NCI-H1092 treated with DMSO at 0.1 percent for 48 hours (cell line): ENCODE results near the gene HNRNPR.
"Not testable (repeated sequence)": the region's sequence is repeated elsewhere in the genome, so short reads cannot be mapped to it uniquely, and the experiment has no call there.

Experiments
- DNase-seq: peaks from one replicate; lab custom pipeline; 2025; lab: John Stamatoyannopoulos, UW

Gene HNRNPR

DNA sequence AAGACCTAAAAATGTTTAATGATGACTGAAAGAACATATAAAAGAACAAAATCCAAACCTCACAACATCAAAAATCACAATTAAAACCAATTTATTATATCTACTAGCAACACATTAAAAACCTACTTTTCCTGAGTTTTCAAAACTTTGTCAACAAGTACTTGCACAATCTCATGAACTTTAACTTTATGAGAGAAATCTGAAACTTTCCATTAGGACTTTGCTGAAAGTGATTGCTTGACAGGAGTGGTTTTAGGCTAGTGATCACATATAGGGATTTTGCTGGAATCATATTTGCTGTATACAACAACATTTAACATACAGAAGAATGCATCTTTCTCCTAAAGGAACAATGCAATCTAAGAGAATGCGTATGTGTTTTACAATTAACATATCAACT is 13.2 kb downstream of the HNRNPR start:
- DNase-seq = no peak

- DNase-seq = no peak
These were observed 18.7 kb downstream of the HNRNPR start for GRCh38 chr1:23325393-23325792.

DNA sequence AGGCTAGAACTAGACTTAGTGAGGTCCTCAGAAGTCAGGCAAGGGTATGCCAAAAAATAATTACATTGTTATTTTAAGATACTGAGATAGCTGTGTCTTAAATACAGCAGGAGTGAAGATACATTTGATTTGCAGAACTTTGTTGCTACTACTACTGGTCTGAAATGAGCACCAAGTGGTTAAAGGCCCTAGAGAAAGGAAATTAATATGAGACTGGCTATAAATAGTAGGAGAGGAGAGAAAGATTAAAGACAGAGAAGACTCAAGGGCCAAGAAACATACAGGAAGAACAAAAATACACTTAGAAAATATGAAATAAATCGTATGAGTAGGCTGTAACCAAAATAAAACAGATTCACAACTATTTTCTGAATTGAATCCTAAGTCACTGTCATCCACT is 21.3 kb downstream of the HNRNPR start:
- no peak for DNase-seq

GRCh38 chr1:23310280-23310679 is 33.8 kb downstream of the HNRNPR start:
- not testable (repeated sequence) for DNase-seq

GRCh38 chr1:23304140-23304620 is 39.9 kb downstream of the HNRNPR start:
- no peak for DNase-seq

DNA sequence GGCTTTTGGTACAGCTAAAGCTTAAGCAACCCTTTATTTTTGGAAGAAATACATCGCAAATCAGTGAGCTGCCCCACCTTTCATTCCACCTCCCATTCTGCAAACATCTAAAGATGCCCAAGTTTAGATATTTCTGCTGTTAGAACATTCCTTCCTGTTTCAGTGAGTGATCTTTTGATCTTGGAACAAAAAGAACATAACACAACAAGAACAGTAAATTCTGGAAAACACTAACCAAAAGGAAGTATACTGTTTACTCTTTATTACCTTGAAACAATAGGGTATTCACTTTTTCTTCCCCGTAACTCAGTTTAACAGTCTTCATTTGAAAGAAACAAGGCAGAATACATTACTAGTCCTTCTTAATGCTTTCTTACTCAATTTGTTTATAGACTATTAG is 40.6 kb downstream of the HNRNPR start:
- DNase-seq = no peak

- no peak for DNase-seq
These were observed 47.2 kb downstream of the HNRNPR start for GRCh38 chr1:23296931-23297330.

- no peak for DNase-seq
These were observed 52.4 kb downstream of the HNRNPR start for GRCh38 chr1:23291706-23292105.

DNA sequence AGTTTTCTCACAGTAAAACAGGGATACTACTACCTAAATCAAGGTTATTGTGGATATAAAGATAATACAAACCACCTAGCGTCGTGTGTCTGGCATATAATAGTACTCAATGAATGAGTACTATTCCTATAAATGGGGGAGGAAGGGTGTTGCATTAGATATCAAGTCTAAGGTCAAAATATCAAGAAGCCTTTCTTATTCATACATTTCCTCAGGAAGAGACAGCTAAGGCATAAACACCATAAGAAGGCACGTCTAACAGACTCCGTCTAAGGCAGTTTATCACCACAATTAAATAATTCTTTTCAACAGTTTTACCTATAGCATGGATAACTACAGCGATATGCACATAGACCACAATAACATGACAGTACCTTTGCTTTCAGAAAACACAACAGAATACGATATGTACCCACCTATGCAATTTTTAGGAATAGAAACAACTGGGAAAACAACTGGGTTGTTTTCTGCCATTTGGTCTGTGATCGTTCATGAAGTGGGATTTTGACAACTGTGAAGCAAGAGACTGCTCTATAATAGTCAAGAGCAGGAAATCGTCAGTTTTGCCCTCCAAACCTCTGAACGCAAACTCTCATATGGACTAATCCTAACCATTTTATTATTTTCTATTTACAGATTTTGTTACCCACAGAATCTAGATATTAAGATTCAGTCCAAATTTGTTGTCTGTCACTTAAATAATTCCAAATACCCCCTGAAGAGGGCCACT is 53.1 kb downstream of the HNRNPR start:
- no peak for DNase-seq

DNA sequence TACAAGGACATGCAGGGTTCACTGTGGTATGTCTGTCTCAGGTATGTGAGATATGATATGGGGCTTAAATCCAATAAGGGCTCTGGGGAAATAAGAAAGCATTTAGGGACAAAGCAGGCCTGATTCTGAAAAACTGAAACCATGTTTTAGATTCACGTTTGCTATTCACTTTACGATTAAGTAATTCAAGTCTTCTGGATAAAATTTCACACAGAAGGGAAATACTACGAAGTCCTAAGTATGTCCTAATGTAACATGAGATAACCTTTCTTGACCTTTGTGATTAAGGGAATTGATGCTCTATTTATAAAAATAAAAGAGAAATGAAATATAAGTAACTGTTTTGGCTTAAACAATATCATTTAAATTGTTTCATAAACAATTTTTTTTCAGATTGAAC is 55.4 kb downstream of the HNRNPR start:
- DNase-seq = no peak

DNA sequence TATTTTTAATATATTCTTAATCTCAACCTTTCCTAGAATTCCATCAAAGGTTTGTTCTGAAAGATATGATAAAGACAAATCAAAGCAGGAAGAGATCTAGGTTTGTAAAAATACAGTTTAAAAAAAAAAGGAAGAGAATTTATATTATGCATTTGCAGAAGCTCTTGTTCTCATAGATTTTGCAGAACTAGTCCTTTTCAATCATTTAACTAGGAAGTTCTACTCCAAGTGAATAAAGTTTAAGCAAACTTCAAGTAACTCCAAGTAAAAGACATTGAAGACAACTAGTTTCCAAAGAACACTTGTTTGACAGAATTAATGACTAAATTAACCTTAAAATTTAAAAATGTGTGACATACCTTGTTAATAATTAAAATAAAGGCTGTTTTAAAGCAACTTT is 55.9 kb downstream of the HNRNPR start:
- no peak for DNase-seq

- DNase-seq = no peak
These were observed 57.7 kb downstream of the HNRNPR start for GRCh38 chr1:23286401-23286800.

- no peak for DNase-seq
These were observed 60.1 kb downstream of the HNRNPR start for GRCh38 chr1:23283667-23284602.

- DNase-seq = no peak
These were observed 61.1 kb downstream of the HNRNPR start for GRCh38 chr1:23282957-23283356.

DNA sequence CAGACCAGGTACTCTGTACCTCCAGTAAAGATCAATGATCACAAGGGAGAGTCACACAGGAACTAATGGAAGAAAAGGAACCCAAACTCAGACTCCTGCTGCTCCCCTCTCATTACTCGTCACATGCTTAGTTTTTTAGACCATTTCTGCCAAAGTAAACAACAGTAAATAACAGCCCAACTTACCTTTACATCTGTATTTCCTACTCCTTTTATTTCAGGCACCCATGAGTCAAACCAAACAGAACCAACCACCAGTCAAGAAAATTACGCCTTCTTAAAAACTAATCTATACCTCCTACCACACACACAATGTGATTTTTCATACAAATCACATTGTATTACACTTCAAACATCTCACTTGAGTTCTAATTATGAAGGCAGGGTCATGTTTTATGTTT is 65.4 kb downstream of the HNRNPR start:
- no peak for DNase-seq

GRCh38 chr1:23276531-23276930 is 67.6 kb downstream of the HNRNPR start:
- DNase-seq = no peak

DNA sequence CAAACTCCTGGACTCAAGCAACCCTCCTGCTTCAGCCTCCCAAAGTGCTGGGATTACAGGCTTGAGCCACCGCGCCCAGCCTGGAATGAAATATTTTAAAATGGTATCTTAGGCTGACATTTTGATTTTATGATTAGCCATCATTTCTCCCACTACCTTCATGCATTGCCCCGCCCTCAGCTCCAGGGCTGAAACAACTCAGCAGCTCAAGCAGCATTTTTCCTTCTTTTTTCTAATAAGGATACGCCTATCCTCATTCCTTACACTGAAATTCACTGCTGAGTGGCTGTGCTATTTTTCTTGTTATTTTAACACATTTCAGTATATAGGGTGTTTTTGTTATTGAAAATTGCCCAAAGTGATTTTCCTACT is 70.0 kb downstream of the HNRNPR start:
- no peak for DNase-seq

DNA sequence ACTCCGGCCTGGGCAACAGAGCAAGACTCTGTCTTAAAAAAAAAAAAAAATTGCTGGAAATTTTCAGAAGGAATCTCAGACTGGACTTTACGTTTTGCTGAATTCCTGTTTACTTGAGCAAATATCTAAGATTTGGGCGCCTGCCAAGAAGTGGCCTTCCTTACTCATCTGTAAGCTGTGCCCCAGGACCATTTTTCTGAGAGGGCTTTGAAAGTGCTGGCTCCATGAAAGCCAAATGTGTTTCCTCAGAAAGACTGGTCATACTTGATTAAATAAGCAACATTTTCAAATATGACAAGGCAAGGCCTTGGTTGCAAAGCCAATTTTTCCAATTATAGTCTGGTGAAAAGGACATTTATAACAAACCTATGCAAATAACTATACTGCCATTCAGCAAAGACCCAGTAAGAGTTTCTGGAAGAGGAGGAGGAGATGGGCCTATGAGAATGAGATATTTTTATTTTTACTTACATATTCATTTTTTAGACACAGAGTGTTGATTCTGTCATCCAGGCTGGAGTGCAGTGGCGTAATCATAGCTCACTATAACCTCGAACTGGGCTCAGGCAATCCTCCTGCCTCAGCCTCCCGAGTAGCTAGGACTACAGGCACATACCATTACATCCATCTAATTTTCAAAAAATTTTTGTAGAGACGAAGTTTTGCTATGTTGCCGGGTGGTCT is 70.5 kb downstream of the HNRNPR start:
- no peak for DNase-seq

DNA sequence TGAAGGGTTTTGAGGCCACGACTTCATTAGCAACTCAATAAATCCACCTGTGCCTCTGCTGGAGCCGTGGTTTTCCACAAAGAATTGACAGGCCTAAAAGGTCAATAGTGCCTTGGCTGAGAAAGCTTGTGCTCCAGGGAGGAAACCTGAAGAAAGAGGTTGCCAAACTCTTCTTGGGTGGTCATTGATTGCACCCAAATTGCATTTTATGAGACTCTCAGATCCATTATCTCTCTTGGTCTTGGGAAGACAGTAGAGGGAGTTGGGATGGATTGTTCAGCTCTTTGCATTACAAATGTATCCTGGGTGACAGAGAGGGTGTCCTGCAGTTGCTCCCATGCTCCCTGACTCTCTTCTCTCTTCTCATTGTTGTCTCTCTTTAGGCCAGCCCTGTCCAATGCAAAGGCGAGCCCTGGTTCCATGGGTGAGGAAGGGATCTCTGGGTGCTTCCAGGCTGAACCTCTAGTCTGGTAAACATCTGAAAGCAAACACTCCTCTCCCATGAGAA is 80.7 kb downstream of the HNRNPR start:
- DNase-seq = no peak

DNA sequence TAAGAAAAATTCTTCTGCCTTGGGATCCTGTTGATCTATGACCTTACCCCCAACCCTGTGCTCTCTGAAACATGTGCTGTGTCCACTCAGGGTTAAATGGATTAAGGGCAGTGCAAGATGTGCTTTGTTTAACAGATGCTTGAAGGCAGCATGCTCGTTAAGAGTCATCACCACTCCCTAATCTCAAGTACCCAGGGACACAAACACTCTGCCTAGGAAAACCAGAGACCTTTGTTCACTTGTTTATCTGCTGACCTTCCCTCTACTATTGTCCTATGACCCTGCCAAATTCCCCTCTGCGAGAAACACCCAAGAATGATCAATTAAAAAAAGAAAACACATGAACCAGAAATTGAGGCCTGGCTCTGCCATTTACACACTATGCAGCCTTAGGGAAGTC is 86.0 kb downstream of the HNRNPR start:
- DNase-seq = not testable (repeated sequence)

- DNase-seq = not testable (repeated sequence)
These were observed 86.7 kb downstream of the HNRNPR start for GRCh38 chr1:23257371-23257770.
